Liver (tissue), 3 donors: Measurements from ENCODE around the gene MYB.

Experiments used
- ATF3 ChIP-seq: IDR thresholded peaks from 2 replicates; pipeline ENCODE4 v1.6.1; 2016; ENCODE audit warnings: antibody characterized with exemption
- CTCF ChIP-seq: fragments of 150-350 bp; IDR thresholded peaks from 2 replicates; pipeline ENCODE4 v1.5.1; 2017; ENCODE audit warnings: improper control_type of control experiment, low read depth, low read length; ENCODE audit not compliant: missing input control
- GABPA ChIP-seq, 2 donors: IDR thresholded peaks in 1 of 2; conservative IDR thresholded peaks in 1 of 2; 2 replicates each; pipeline ENCODE4 v1.6.1; 2016; ENCODE audit warnings: antibody characterized with exemption in 2 of 2, mild to moderate bottlenecking in 1 of 2, moderate library complexity in 1 of 2
- HNF4A ChIP-seq, 2 donors: conservative IDR thresholded peaks; 2 replicates each; pipeline ENCODE4 v1.6.1; 2016; ENCODE audit warnings: antibody characterized with exemption in 2 of 2, mild to moderate bottlenecking in 2 of 2
- HNF4G ChIP-seq: IDR thresholded peaks from 2 replicates; pipeline ENCODE4 v1.6.1; 2016; ENCODE audit warnings: antibody characterized with exemption
- JUND ChIP-seq, 2 donors: IDR thresholded peaks; 2 replicates each; pipeline ENCODE4 v1.6.1; 2016; ENCODE audit warnings: antibody characterized with exemption in 2 of 2
- RAD21 ChIP-seq, 2 donors: IDR thresholded peaks; 2 replicates each; pipeline ENCODE4 v1.6.1; 2016; ENCODE audit warnings: antibody characterized with exemption in 2 of 2, mild to moderate bottlenecking in 2 of 2
- SP1 ChIP-seq: IDR thresholded peaks from 2 replicates; pipeline ENCODE4 v1.6.1; 2018; ENCODE audit warnings: antibody characterized with exemption, mild to moderate bottlenecking
- TAF1 ChIP-seq: conservative IDR thresholded peaks from 2 replicates; pipeline ENCODE4 v1.6.1; 2016; ENCODE audit warnings: antibody characterized with exemption, mild to moderate bottlenecking
- YY1 ChIP-seq: IDR thresholded peaks from 2 replicates; pipeline ENCODE4 v1.6.1; 2016; ENCODE audit warnings: antibody characterized with exemption, mild to moderate bottlenecking
- ZBTB33 ChIP-seq: IDR thresholded peaks from 2 replicates; pipeline ENCODE4 v1.6.1; 2016; ENCODE audit warnings: antibody characterized with exemption
- TF ChIP-seq, protein P1 (sequence below): IDR thresholded peaks from 2 replicates; pipeline ENCODE4 v1.6.1; 2016; ENCODE audit warnings: antibody characterized with exemption
- TF ChIP-seq, protein P2 (sequence below): IDR thresholded peaks from 2 replicates; pipeline ENCODE4 v1.6.1; 2016; ENCODE audit warnings: antibody characterized with exemption, mild to moderate bottlenecking
- donor health status: healthy.
- donor health status: healthy.

DNA sequence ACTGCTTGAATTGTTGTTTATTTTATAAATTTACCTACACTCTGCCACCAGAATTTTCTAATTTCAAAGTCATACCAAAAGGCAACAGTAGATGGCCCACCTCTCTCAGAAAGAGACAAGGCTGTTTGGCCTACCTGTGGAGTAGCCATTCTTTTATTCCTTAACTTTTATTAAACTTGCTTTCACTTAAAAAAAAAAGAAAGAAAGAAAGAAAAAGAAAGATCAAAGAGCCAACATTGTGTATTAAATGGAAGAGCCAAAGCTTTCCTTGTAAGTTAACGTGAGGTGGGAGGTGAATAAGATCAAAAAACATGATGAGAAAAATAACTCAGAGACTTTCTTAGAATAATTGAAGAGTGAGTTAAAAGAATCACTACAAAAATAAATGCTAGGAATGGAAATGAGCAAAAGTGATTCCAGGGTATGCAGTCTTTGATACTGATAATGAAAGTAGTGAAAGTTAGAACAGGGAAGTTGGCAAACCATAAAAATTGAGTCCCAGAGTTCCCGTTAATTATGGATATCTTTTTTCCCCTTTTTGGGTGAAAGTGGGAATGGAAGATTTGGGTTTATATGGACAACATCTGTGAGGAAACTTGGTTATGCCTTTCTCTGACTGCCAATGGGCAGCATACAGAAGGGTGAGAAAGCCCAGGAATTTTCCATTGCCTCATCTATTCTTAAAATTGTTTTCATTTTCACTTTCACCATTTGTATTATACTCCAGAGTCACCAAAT, 35.9 kb upstream of the MYB start:
- no peak for TF ChIP-seq GABPA (IDR thresholded peaks at IDR 0.05 in 1 of 2, conservative IDR thresholded peaks at IDR 0.05 in 1 of 2)
- TF ChIP-seq CTCF = peak; percentile 70
- TF ChIP-seq ATF3 = peak; percentile 60
- no peak for TF ChIP-seq YY1
- no peak for TF ChIP-seq TAF1
- TF ChIP-seq, protein P1, sequence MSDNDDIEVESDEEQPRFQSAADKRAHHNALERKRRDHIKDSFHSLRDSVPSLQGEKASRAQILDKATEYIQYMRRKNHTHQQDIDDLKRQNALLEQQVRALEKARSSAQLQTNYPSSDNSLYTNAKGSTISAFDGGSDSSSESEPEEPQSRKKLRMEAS = no peak
- no peak for TF ChIP-seq HNF4G
- peak in 1 of 2 donors; percentile 60 for TF ChIP-seq JUND (IDR thresholded peaks at IDR 0.05)
- TF ChIP-seq, protein P2, sequence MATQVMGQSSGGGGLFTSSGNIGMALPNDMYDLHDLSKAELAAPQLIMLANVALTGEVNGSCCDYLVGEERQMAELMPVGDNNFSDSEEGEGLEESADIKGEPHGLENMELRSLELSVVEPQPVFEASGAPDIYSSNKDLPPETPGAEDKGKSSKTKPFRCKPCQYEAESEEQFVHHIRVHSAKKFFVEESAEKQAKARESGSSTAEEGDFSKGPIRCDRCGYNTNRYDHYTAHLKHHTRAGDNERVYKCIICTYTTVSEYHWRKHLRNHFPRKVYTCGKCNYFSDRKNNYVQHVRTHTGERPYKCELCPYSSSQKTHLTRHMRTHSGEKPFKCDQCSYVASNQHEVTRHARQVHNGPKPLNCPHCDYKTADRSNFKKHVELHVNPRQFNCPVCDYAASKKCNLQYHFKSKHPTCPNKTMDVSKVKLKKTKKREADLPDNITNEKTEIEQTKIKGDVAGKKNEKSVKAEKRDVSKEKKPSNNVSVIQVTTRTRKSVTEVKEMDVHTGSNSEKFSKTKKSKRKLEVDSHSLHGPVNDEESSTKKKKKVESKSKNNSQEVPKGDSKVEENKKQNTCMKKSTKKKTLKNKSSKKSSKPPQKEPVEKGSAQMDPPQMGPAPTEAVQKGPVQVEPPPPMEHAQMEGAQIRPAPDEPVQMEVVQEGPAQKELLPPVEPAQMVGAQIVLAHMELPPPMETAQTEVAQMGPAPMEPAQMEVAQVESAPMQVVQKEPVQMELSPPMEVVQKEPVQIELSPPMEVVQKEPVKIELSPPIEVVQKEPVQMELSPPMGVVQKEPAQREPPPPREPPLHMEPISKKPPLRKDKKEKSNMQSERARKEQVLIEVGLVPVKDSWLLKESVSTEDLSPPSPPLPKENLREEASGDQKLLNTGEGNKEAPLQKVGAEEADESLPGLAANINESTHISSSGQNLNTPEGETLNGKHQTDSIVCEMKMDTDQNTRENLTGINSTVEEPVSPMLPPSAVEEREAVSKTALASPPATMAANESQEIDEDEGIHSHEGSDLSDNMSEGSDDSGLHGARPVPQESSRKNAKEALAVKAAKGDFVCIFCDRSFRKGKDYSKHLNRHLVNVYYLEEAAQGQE = no peak
- TF ChIP-seq ZBTB33 = no peak
- peak; percentile 89 to 90 for TF ChIP-seq RAD21 (IDR thresholded peaks at IDR 0.05)
- peak in 1 of 2 donors; percentile 2 for TF ChIP-seq HNF4A (conservative IDR thresholded peaks at IDR 0.05)
- no peak for TF ChIP-seq SP1
